Measurements from ENCODE around the gene RPL10. TPM values are rescaled to one million over a fixed set of nuclear protein-coding genes. Genes with fewer than 3 reads are reported as not detected.

The RPL10 gene
- total and polyA plus RNA-seq, 9 of the 15 experiments (the other 6 are each of a cell fraction or from before 2014, with no cell fraction given), result 3,774 to 7,600 (median 5,014) TPM

DNA sequence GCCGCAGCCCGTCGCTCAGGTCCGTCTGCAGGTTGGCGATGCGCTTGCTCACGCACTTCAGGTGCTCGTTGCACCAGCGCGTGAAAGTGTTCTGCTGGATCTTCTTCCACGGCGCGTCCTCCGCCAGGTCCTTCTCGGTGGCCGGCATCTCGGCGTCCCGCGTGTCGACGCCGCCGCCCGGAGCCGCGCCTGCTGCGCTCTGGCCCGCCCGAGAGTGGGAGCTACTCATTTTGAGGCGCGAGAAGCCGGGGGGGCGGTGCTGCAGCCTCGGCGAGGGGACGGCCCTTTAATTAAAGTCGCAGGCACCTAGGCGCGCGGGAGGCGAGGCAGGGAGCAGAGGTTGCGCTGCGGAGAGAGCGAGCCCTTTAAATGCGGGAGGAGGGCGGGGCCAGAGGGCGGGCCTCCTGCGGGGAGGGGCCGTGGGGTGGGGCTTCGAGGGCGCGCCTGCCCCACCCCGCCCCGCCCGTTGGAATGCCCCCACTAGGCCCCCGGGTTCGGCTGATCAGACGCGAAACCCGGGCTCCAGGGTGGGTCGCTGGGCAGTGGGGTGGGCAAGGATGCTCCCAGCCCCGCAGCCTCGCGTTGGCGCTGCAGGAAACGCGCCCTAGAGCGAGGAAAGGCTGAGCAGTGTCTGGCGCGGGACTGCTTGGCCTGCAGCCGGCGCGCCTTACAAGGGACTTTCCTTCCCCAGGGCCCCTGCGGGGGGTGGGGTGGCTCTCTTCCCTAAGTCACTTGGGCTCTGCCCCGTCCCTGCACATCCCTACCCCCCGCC lies 27.0 kb upstream of the RPL10 start:
- Histone ChIP-seq H4K20me1 (replicated peaks; ENCODE audit: control insufficient read depth, insufficient read depth, low read length) (no peaks in the 10 kb centered on the region; the same call in 1 of the 2 replicates), H3K27ac (ENCODE audit: extremely low read depth, low read depth, low read length) (peak overlapping the region; percentile 99), H2AFZ (ENCODE audit: low read depth, low read length) (peak overlapping the region; percentile 67; the same call in 1 of the 2 replicates), H3K27me3 (ENCODE audit: control insufficient read depth in 2 of 2, insufficient read depth in 2 of 2, low read length in 2 of 2) (no peaks in the 10 kb centered on the region), H3K9me1 (ENCODE audit: control insufficient read depth, insufficient read depth, low read length) (no peaks in the 10 kb centered on the region), H3K4me3 (peak overlapping the region; percentile 89), H3K4me1 (replicated peaks in 1 of 2; ENCODE audit: control insufficient read depth in 2 of 2, insufficient read depth in 2 of 2, low read length in 2 of 2) (peaks cover 18 to 86% of the 10 kb centered on the region in 2 experiments), H3K4me2 (ENCODE audit: insufficient read depth, low read length) (peak overlapping the region; percentile 96), H3K9me3 (replicated peaks; ENCODE audit: control insufficient read depth, insufficient read depth, low read depth, low read length) (no peaks in the 10 kb centered on the region), H3K36me3 (ENCODE audit: control insufficient read depth, insufficient read depth, low read length) (peaks cover 27% of the 10 kb centered on the region; the same call in 2 of the 3 replicates), H3K79me2 (ENCODE audit: control insufficient read depth, insufficient read depth, low read length) (peaks cover 49% of the 10 kb centered on the region), H3K9ac (ENCODE audit: insufficient read depth in 1 of 2, low read depth in 2 of 2, low read length in 2 of 2) (peak overlapping the region; percentile 94 to 96)
- in situ Hi-C loops (cut with MboI), result loop anchor here (10.0 kb wide), 1 partner anchor 164 kb away; no protein-coding TSS in a partner anchor
- WGBS (ENCODE audit: insufficient coverage, low coverage, missing lambda C conversion rate), result 0% methylated on average over 28 of the region's 77 CpGs
- BruUV-seq (replicated peaks), result no TSS peak
- FAIRE-seq, result no peak
- ATAC-seq, result peak; percentile 84
- POLR2A ChIA-PET, result interaction anchor here (0.5 to 1.3 kb wide), 13 partner anchors 8 to 658 kb away, joined by 3 to 5 read pairs (median 3); partner anchors contain the start of gene SLC10A3
- intact Hi-C loops (cut with micrococcal nuclease), result loop anchor here (5.0 to 10.0 kb wide), 2 partner anchors 124 to 446 kb away; partner anchors contain the start of gene SLC10A3
- peak; percentile 73 to 97 (median 82) for DNase-seq (ENCODE audit: extremely low read depth in 1 of 4, low spot score in 3 of 4)
- CTCF ChIA-PET (ENCODE audit: low intra/inter-chr PET ratio), result interaction anchor here (4.5 kb wide), 1 partner anchor 163 kb away, joined by 63 read pairs; no protein-coding TSS in a partner anchor
- peak; percentile 77 for TF ChIP-seq TAF7 (tag; IDR thresholded peaks at IDR 0.05)
- TF ChIP-seq RBM15 (IDR thresholded peaks at IDR 0.05; ENCODE audit: insufficient read depth, low read length), result no peak
- TF ChIP-seq RHOXF2B (CRISPR knock-in tag; conservative IDR thresholded peaks at IDR 0.05), result no peak
- TF ChIP-seq ZNF23 (CRISPR knock-in tag; IDR thresholded peaks at IDR 0.05), result no peak
- TF ChIP-seq, protein P1, sequence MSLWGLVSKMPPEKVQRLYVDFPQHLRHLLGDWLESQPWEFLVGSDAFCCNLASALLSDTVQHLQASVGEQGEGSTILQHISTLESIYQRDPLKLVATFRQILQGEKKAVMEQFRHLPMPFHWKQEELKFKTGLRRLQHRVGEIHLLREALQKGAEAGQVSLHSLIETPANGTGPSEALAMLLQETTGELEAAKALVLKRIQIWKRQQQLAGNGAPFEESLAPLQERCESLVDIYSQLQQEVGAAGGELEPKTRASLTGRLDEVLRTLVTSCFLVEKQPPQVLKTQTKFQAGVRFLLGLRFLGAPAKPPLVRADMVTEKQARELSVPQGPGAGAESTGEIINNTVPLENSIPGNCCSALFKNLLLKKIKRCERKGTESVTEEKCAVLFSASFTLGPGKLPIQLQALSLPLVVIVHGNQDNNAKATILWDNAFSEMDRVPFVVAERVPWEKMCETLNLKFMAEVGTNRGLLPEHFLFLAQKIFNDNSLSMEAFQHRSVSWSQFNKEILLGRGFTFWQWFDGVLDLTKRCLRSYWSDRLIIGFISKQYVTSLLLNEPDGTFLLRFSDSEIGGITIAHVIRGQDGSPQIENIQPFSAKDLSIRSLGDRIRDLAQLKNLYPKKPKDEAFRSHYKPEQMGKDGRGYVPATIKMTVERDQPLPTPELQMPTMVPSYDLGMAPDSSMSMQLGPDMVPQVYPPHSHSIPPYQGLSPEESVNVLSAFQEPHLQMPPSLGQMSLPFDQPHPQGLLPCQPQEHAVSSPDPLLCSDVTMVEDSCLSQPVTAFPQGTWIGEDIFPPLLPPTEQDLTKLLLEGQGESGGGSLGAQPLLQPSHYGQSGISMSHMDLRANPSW (CRISPR knock-in tag; IDR thresholded peaks at IDR 0.05), result no peak
- no peak for TF ChIP-seq PRPF4 (IDR thresholded peaks at IDR 0.05; ENCODE audit: insufficient read depth, low read depth, low read length, poor library complexity, severe bottlenecking)
- no peak for TF ChIP-seq SETDB1 (IDR thresholded peaks at IDR 0.05; ENCODE audit: low read length)
- no peak for TF ChIP-seq SP2 (IDR thresholded peaks at IDR 0.05; ENCODE audit: extremely low read depth, low read depth, low read length, poor library complexity, severe bottlenecking)
- TF ChIP-seq IFI16 (CRISPR knock-in tag; IDR thresholded peaks at IDR 0.05), result no peak
- no peak for TF ChIP-seq TCFL5 (CRISPR knock-in tag; conservative IDR thresholded peaks at IDR 0.05)
- no peak for TF ChIP-seq CEBPZ (IDR thresholded peaks at IDR 0.05; ENCODE audit: borderline replicate concordance, low read depth, low read length)
- TF ChIP-seq RBM22 (IDR thresholded peaks at IDR 0.05; ENCODE audit: low read depth, low read length, poor library complexity, severe bottlenecking), result no peak

All from K562 (cell line).